Ramos (cell line): ENCODE data around the gene GHR.
"Not testable (repeated sequence)": the region's sequence is repeated elsewhere in the genome, so short reads cannot be mapped to it uniquely, and the experiment has no call there.

Experiments used
- in situ Hi-C: fragments of 300-500 bp; cut with MboI; formaldehyde crosslinking; loops from one replicate; pipeline ENCODE4 v1.14.3; 2022; ENCODE audit warnings: low sequenced_read_pairs; ENCODE audit not compliant: unreplicated experiment

Gene GHR

DNA sequence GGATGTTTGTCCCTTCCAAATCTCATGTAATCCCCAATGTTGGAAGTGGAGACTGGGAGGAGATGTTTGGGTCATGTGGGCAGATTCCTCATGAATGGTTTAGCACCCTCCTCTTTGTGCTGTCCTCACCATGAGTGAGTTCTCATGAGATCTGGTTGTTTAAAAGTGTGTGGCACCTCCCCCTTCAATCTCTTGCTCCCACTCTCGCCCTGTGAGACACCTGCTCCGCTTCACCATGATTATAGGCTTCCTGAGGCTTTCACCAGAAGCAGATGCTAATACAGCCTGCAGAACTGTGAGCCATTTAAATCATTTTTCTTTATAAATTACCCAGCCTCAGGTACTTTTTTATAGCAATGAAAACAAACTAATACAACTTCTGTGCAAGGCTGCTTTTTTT is 206.0 kb downstream of the GHR start:
- in situ Hi-C loops = no loop called here

DNA sequence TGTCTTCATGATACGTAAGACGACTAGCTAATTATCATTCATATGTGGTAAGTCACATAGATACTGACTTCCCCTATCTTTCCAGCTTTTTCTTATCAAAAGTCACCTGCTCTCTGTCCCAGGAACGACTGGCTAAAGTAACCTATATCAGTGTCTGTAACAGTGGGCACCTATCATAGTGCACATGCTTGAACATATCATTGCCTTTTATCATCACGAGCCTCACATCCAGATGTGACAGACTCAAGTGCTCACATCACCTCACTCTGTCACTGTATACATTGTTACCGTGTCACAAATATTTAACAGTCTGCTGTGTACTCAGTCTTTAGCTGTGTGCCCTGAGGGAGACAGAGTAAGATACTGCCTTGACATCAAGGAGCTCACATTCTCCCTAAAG is 208.0 kb downstream of the GHR start:
- in situ Hi-C loops = no loop called here

DNA sequence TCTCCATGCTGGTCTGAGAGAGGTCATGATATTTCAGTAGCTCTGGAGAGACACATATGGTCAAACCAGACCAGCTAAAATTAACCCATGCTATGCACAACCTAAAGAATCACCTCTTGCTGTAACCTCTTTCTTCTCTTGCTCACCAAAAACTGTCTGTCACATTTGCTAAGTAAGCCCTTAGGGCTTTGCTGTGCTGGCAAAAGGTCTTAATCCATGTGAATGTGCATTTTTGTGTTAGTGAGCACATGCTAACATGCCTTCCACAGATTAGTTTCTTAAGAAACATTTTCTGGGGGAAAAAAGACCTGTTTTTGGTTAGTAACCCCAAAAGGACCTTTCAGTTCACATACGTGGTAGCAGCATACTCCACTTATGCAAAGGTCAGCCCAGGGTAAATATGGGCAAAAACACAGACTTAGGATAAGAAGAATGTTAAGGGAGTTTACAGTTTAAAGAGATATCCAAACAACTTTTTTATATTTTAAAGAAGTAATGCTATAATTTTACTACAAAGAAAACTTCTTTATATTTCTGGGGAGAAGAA is 209.2 kb downstream of the GHR start:
- in situ Hi-C loops = no loop called here

DNA sequence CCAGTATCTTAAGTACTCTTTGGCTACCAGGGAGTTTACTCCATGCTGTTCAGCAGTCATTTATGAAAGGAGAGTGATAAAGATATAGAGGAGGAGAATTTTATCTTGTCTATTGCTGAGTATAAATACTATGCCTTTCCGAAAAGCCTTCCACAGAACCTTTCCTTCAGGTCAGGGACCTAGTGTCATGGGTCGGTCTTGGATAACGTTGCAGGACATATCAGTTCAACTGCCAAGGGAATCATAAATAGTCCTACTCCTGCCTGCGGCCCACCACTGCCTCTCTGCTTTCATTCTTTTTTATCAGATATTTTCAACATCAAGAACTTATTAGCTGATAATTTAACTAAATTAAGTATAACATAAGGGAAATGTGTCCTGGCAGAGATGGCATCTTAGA is 211.3 kb downstream of the GHR start:
- in situ Hi-C loops = no loop called here

DNA sequence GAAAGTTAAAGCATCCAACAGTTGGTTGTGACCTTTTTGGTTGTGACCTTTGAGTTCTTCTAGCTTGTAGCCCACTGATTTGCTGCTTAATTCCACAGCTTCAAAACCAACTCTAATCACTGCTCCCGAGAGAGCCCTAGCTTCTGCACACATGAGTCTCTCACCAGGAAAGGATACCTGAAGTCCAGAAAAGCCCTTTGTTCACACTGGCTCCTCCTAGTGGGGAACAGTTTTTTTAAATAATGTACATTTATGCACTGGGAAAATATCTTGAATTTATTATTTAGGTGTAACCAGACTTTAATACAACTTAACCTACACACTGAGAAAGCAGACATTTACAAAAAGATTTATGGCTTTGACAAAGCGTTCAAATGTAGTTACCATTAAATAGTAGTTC is 213.2 kb downstream of the GHR start:
- in situ Hi-C loops = no loop called here

DNA sequence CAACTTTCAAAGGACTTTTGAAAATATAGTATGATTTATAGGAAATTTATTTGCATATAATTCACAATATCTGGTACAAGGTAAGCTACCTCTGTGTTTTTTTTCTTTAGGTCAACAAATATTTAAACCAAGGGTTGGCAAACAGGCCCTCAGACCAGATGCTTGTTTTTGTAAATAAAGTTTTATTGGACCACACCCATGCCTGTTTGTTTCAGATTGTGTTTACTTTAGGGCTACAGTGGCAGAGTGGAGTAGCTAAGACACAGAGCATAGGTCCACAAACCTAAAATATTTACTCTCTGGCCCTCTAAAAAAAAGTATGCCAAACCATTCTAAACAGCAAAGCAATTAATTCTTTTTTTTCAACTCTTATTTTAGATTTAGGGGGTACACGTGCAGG is 213.7 kb downstream of the GHR start:
- in situ Hi-C loops = no loop called here

DNA sequence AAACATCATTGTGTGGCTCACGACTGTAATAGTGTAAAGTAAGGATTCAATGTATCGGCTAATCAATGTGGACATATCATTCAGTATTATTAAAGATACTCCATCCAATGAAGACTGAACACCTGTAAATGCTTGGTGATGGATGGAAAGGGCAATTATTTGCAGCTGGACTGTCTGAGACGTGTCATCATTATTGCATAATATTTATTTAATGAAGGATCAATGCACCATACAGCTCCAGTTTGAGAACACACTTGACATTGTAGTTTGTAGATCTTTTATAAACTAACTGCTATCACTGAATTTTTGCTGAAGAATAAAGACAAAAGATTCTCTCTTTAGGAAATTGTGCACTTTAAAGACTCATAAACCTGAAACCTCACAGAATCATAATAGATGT is 215.7 kb downstream of the GHR start:
- in situ Hi-C loops = no loop called here

DNA sequence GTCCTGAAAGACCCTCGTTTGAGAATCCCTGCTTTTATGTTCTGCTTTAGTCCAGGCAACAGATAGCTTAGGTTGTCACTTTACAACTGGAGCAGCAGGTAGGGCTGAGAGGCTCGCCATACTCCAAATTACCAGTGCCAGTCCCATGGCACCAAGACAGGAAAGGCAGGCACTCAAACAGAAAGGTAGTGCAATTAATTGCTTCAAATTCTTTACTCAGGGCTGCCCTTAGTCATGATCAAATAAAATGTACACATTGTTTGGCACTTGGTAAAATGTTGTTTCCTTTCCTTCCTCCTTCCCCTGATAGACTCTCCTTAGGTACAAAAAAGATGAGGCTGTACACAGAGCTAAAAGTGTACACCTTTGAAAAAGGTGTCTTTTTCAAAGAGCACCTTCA is 217.6 kb downstream of the GHR start:
- in situ Hi-C loops = no loop called here

DNA sequence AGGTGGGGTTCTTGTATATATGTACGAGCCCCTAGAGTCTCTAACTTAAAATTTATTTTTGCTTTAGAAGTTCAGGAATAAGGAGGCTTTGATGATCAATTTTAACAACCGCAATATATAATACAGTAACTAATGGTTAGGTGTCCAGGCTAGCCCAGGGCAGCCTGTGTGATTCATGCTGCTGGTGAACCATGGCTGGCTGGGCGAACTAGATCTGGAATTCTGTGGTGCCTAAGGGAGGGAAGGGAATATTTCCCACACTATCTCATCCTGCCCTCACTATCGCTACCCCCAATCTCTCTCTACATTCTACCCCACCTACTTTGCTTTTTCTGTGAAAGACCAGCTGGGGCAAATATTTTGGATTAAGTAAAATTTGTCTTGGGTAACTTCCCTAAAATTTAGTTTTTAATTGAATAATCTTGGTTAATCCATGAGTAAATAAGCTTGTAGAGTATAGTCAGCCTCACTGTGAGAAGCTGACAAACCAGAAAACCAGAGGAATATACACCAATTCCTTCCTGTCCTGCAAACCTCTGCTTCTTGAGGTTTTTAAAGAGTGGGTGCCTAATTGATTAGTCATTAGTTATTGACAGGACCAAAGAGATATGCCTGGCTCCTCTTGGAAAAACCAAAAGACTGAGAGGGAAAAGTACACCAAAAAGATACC is 218.2 kb downstream of the GHR start:
- in situ Hi-C loops = no loop called here

DNA sequence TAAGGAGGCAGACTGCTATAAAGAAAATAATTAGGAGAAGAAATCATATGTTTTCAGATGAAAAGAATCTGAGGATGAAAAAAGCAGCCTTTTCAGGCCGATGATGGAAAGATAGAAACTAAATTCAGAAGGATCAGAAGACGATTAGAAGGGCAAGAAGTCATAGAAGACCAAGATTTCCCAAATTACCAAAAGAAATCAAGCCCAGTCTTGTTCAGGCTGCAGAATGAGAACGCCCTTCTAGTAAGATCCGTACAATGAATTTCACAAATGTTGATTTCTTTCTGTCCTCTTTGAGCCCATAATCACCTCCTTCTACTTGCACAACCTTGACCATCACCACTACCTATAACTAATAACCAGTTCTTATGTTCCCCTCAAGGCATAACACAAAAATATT is 218.8 kb downstream of the GHR start:
- in situ Hi-C loops = no loop called here

DNA sequence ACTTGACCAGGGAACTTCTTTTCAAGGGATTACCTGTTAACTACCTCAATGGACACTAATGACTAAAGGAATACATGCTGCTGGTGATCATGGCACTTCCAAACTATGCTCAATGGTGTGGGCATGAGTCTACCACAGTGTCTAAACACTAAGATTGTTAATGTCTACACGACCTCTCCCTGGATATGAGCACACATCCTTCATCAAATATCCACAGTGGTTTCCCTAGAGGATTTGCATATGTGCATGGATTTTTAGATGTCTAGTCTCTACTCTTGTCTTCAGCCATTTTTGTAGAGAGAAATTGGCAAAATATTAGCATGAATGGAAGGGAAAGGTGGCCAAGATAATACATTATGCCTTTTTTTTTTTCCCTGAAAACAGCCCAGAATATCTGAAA is 220.1 kb downstream of the GHR start:
- in situ Hi-C loops = no loop called here

DNA sequence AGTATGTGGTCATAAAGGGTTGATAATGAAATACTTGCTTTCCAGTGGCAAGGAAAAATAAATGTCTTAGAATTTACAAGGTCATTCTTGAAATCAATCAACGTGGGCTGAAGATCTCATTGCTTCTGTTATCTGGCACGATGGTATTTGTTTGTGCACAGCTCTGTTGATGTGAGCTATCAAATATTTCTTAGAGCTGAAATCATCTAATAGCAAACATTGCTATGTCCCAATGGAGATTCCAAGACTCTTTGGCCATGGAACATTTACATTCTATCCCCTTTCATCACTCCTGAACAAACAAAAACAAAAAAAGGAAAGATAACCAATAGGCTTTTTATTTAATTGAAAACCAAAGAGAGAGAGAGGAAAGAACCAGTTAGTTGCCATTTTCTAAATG is 221.9 kb downstream of the GHR start:
- in situ Hi-C loops = no loop called here

DNA sequence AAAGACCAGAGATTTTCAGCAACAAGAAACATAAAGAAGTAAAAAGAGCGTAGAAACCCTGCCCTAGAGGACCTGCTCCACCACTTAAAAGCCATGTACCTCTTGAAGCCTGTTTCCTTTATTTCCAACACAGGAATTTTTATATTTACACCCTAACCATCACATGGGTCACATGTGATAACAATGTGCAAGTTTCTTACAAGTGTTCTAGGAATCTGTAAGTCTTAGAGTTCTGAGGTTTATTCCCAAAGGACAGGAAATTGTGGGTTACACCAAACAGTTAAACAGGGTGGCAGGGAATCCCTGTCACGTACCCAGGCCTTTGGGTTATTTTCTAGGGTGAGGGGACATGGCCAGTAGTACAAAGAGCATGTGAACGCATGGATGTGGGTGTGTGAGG is 224.8 kb downstream of the GHR start:
- in situ Hi-C loops = no loop called here

DNA sequence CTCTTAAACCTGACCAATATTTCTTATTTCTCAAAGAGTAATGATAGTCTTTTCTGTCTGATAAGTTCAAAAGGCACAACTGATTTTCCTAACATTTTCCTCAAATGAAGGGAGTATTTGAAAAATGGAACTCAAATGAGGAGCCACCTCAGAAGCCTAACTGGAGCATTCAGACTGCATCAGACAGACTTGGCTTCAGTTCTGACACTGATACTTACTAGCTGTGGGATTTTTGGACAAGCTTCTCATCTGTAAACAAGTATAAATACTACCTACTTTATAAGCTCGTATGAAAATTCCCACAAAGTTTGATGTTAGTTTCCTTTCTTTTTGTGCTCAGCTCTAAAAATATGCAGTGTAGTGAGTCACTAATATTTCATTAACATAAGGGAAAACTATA is 225.7 kb downstream of the GHR start:
- in situ Hi-C loops = no loop called here

DNA sequence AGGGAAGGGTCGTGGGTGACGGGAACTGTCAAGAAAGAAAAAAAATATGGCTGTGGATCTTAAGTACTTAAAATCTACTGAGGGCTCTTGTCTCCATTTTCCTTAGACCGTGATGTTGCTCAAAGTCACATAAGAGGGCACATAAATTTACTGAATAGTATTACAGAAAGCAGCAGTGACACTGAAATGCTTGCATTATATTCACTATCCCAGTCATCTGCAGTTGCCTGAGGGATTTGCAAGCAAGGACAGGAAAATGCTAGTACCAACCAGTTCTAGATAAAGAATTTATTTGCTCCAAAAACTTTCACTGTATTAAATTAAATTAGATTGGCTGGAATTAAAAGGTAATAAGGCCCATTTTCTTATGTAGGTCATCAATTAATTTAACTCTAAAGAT is 226.8 kb downstream of the GHR start:
- in situ Hi-C loops = no loop called here

DNA sequence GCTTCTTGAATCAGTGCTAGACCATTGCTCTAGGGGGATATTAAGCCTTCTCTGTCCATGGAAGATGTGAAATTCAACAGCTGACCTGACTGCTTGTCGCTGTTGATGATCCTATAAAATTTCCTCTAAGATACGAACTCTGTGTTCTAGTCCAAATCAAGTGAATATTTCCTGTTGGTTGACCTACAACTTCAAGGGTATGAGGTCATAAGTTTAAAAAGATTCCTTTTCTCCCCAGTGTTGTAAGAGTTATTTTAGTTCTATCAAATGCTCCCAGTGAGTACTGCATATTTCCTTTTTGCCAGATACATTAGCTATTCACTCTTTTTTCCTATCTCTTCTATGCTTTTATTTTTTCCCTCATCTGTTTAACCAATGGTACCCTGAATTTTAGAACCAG is 230.5 kb downstream of the GHR start:
- in situ Hi-C loops = no loop called here

DNA sequence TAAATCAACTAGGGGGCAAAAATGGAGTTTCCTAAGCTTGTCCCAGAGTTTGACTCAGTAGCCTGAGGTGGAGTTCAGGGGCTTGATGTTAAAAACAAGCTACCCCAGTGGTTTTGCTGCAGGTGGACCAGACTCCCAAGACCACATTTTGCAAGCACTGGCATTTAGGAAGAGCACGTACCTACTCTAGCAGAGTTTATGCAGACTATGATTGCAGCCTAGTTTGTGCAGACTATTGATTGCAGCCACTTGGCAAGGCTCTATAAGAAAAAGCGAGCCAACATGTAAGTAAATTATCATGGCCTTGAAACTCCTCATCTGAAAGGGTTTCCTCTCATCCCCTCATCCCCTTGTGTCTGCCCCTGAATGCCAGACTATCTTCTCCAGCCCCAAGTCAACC is 231.4 kb downstream of the GHR start:
- in situ Hi-C loops = no loop called here

DNA sequence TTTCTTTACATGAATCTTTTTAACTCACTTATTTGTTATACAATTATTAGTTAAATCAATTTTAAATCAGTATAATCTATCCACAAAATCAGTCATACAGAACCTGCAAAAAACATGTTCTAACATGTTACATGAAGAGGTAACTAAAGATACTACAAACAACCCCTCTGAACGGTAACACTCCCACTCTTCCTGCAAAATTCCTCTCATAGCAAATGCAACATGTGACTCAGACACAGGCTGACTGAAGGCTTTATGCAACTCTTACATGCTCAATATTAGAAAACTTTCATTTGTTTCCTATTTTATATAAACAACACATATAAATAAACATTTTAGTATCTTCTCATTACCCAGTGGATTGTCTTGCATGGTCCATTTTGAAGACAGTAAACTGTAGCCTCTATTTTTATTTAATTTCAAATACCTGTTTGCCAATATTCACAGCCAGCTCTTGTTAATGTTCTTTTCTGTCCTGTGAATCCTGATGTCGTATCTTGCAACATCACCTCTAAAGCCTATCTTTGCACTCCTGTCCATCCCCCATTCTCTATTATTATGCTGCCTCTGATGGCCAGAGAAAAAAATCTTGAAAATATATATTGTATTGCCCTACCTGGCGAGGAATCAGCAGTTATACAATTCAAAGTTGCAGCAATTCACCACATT is 232.9 kb downstream of the GHR start:
- in situ Hi-C loops = no loop called here

DNA sequence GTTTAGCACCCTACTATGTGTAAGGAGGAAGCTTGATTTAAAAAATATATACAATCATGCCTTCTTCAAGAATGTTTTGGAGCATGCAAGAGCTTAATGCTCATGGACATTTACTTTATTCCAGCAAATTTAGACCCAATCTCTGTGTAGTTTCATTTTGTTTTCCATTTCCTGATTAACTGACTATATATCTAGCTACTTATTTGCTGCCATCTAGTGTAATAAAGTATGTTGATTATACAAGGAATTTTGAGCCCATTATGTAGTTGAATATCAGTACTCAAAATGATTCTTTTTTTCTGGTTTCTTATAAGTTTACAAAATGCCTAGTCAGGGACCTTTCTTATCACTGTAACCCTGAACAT is 233.4 kb downstream of the GHR start:
- in situ Hi-C loops = no loop called here

DNA sequence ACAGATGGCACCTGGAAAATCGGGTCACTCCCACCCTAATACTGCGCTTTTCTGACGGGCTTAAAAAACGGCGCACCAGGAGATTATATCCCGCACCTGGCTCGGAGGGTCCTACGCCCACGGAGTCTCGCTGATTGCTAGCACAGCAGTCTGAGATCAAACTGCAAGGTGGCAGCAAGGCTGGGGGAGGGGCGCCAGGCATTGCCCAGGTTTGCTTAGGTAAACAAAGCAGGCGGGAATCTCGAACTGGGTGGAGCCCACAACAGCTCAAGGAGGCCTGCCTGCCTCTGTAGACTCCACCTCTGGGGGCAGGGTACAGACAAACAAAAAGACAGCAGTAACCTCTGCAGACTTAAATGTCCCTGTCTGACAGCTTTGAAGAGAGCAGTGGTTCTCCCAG is 236.6 kb downstream of the GHR start:
- in situ Hi-C loops = not testable (repeated sequence)

DNA sequence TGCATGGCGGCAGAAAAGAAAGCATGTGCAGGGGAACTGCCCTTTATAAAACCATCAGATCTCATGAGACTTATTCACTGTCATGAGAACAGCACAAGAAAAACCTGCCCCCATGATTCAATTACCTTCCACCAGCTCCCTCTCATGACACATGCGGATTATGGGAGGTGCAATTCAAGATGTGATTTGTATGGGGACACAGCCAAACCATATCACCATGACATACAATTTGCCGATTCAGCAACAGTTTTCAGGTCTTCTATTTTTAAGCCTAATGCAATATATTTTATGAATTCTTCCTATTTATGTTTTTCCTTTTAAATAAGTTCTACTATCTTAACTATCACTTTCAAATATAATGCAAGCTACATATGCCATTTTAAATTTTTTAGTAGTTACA is 242.6 kb downstream of the GHR start:
- in situ Hi-C loops = no loop called here

DNA sequence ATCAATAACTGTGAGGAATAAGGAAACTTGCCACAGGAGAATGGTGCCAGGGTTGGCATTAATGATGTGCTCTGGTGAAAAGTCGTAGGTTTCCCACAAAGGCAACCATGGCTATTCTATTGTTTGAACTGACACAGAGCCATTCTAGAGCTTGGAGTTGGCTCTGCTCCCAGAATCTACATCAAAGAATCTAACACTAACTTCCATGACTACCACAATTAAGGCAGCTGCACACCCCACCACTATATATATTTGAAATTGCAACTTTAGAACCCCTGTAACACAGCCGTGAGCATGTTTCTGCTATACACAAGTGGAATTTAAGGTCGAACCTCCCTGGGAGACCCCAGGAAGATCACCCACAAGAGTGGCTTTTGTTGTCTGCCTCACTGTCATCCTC is 243.6 kb downstream of the GHR start:
- in situ Hi-C loops = no loop called here
